Heart left ventricle (tissue), 16 donors: ENCODE data around the gene RNF26. TPM values are rescaled to one million over a fixed set of nuclear protein-coding genes. Genes with fewer than 3 reads are reported as not detected.
A peak's percentile ranks its signal among the peaks of the same experiment; 100 is the strongest.

ENCODE experiments used
- ATAC-seq, 4 donors: fragments of 200-7000 bp; cut with Tn5 transposase; one replicate each; pipeline ENCODE4 v1.9.1; 2020 to 2022; ENCODE audit warnings: moderate library complexity in 4 of 4, mild to moderate bottlenecking in 3 of 4, moderate number of reproducible peaks in 1 of 4
- DNase-seq, 5 donors: peaks; one replicate each; pipeline ENCODE4 v3.0.0-alpha.2; 2020
- H3K27ac ChIP-seq, 12 donors: fragments of 200-600 bp; sonication (generic) in 4 of 12; one replicate each; pipeline versions ENCODE4 v1.5.0 to v1.8.0; 2016 to 2022; ENCODE audit warnings: mild to moderate bottlenecking in 2 of 12
- H3K27me3 ChIP-seq, 9 donors: fragments of 200-600 bp; sonication (generic) in 2 of 9; one replicate each; pipeline versions ENCODE4 v1.5.1 to v1.8.0; 2016 to 2022; ENCODE audit warnings: mild to moderate bottlenecking in 3 of 9
- H3K36me3 ChIP-seq, 9 donors: fragments of 200-600 bp; sonication (generic) in 2 of 9; one replicate each; pipeline versions ENCODE4 v1.5.0 to v1.8.0; 2018 to 2022; ENCODE audit warnings: mild to moderate bottlenecking in 2 of 9
- H3K4me1 ChIP-seq, 12 donors: fragments of 200-600 bp; sonication (generic) in 4 of 12; one replicate each; pipeline versions ENCODE4 v1.5.0 to v1.8.0; 2016 to 2022; ENCODE audit warnings: mild to moderate bottlenecking in 3 of 12
- H3K4me3 ChIP-seq, 12 donors: fragments of 200-600 bp; sonication (generic) in 4 of 12; one replicate each; pipeline versions ENCODE4 v1.5.0 to v1.8.0; 2017 to 2022; ENCODE audit warnings: mild to moderate bottlenecking in 9 of 12, moderate library complexity in 4 of 12
- H3K9me3 ChIP-seq, 12 donors: fragments of 200-600 bp; sonication (generic) in 4 of 12; one replicate each; pipeline versions ENCODE4 v1.5.0 to v1.8.0; 2016 to 2022; ENCODE audit warnings: mild to moderate bottlenecking in 1 of 12
- CTCF ChIP-seq, 12 donors: fragments of 200-600 bp; sonication (generic) in 4 of 12; IDR thresholded peaks; one replicate each; pipeline versions ENCODE4 v1.5.0 to v1.8.0; 2018 to 2022; ENCODE audit warnings: antibody characterized with exemption in 12 of 12, mild to moderate bottlenecking in 5 of 12
- POLR2A ChIP-seq, 2 donors: fragments of 450-650 bp; IDR thresholded peaks; one replicate each; pipeline ENCODE4 v1.6.1; 2017; ENCODE audit warnings: antibody characterized with exemption in 2 of 2, mild to moderate bottlenecking in 2 of 2, moderate library complexity in 2 of 2
- WGBS, 4 donors: extraction: QIAGEN DNeasy Blood & Tissue Kit in 2 of 4; methylation state at CpG; one replicate each; pipeline versions ENCODE4 v1.1.5 to v1.1.7; 2013 to 2018; 5-methylcytosine and 5-hydroxymethylcytosine counted together
- intact Hi-C, 10 donors: fragments of 100-400 bp; cut with DNase I; formaldehyde crosslinking; loops; one replicate each; pipeline versions ENCODE4 v1.11.1 to v1.14.2; 2022
- long read RNA-seq, 3 donors: library from polyadenylated mRNA; unstranded; transcript quantifications; one replicate each; pipeline ENCODE4 v2.0.0, GENCODE V29; 2020 to 2021
- polyA plus RNA-seq, 2 donors: library from polyadenylated mRNA; stranded (reverse); fragments of 200-250 nt; gene quantifications; one replicate each; pipeline ENCODE4 v1.2.3, GENCODE V29; 2013
- total RNA-seq, 9 donors: library from RNA; depleted of rRNA in 2 of 9; stranded (reverse); fragments of >200 nt in 2 of 9; fragmentation: NEBNext Ultra II Directional in 3 of 9; extraction: Animal tissue kit (Norgen Biotek cat#: 25700) in 3 of 9; gene quantifications; one replicate each; pipeline versions ENCODE4 v1.1.0 to v1.2.4, GENCODE V29; 2016 to 2023
- donor health status: ischemic (EF 13 %, LVEDD 7.1; RV severe dilation, severe dysfunction).
- donor health status: healthy with polysubstance abuse.
- donor health status: DM: no; HTN: yes; CAD: no.
- donor health status: DM: no; HTN: no; CAD: no.
- donor health status: ischemic (EF 25% LVEDD 6.9; RV normal size, moderate dysfunction).
- donor health status: ischemic (EF 25% LVEDD 5.7; RV mildly dilated, moderate dysfunction).
- donor health status: healthy.
- donor health status: DM: yes; HTN: yes; CAD: no.
- donor health status: ischemic (EF 35%, LVEDD 5.7; RV mildly dilated, moderate dysfunction).
- donor health status: nonischemic (EF 11% LVEDD 7.7; RV severe dilation, severe dysfunction).
- donor health status: DM: yes; HTN: yes; CAD: no.
- donor health status: PGD.
- donor health status: ischemic (EF 29% LVEDD 5.4; RV normal size, mild dysfunction).
- donor health status: nonischemic (EF 23%, LVEDD 6.1; RV moderate dilation, normal function).

Gene RNF26
- 10 to 100 TPM in 8 of 9 donors, 1 to 10 TPM in 1; 8.1 to 22.4 (median 11.8) TPM for total RNA-seq
- polyA plus RNA-seq: 10 to 100 TPM in 1 of 2 donors, 1 to 10 TPM in 1; 6.2 to 17.6 TPM
- long read RNA-seq, donor 1, transcript RNF26-201 (1 exons, 2,787 nt): major isoform, 15 of 15 reads
- long read RNA-seq, donor 1, partial matches to known transcripts: 0 of 15 reads
- long read RNA-seq, donor 1, other reads (novel, unspliced or antisense): 0 of 15 reads
- long read RNA-seq, donor 2, transcript RNF26-201 (1 exons, 2,787 nt): major isoform, 76 of 76 reads
- long read RNA-seq, donor 2, partial matches to known transcripts: 0 of 76 reads
- long read RNA-seq, donor 2, other reads (novel, unspliced or antisense): 0 of 76 reads
- long read RNA-seq, donor 3, transcript RNF26-201 (1 exons, 2,787 nt): major isoform, 22 of 22 reads
- long read RNA-seq, donor 3, partial matches to known transcripts: 0 of 22 reads
- long read RNA-seq, donor 3, other reads (novel, unspliced or antisense): 0 of 22 reads

- peak; percentile 94 to 96 (median 96) for DNase-seq
- no peaks in the 10 kb centered on the region for H3K9me3 ChIP-seq
- H3K4me3 ChIP-seq: peak within 1 kb of the TSS; percentile 76 to 99 (median 86)
- H3K27me3 ChIP-seq: peaks cover 0 to 3% (median 0%) of the 10 kb centered on the region in 9 donors
- peaks cover 0 to 10% (median 5%) of the 10 kb centered on the region in 9 donors for H3K36me3 ChIP-seq
- H3K4me1 ChIP-seq: peaks cover 5 to 47% (median 32%) of the 10 kb centered on the region in 12 donors
- intact Hi-C loops: loop anchor here in 2 of 10 donors (10.0 kb wide), 2 partner anchors 190 to 230 kb away; partner anchors contain the start of genes ABCG4 (in 1 of the 2), C2CD2L (in 1 of the 2) and DPAGT1 (in 1 of the 2)
- 0% methylated on average over 32 to 54 of the region's 54 CpGs for WGBS, 4 donors
- ATAC-seq: peak; percentile 92 to 96 (median 93)
- H3K27ac ChIP-seq: peak within 1 kb of the TSS; percentile 50 to 91 (median 82)
- TF ChIP-seq CTCF (IDR thresholded peaks at IDR 0.05) (no peak), POLR2A (IDR thresholded peaks at IDR 0.05) (peak; percentile 11 to 48)
Measured at GRCh38 chr11:119334174-119334930, at the start of gene RNF26. Gene RNF26, plus strand, starts transcription at chr11:119334527. Its CDS starts 596 bp downstream, at chr11:119335123.

GRCh38 chr11:119285431-119285830 is 48.9 kb upstream of the RNF26 start:
- no peak overlapping the region for H3K4me3 ChIP-seq
- no peak for ATAC-seq
- intact Hi-C loops: loop anchor here in 5 of 10 donors (2.0 to 10.0 kb wide), 5 partner anchors 78 to 151 kb away; partner anchors contain the start of genes CBL (in 4 of the 5) and ABCG4 (in 1 of the 5)
- TF ChIP-seq POLR2A (IDR thresholded peaks at IDR 0.05): no peak
- TF ChIP-seq CTCF (IDR thresholded peaks at IDR 0.05): no peak
- H3K27me3 ChIP-seq: no peaks in the 10 kb centered on the region
- no peaks in the 10 kb centered on the region for H3K9me3 ChIP-seq
- H3K36me3 ChIP-seq: peaks cover 0 to 71% (median 47%) of the 10 kb centered on the region in 9 donors
- H3K27ac ChIP-seq: no peak overlapping the region
- DNase-seq: no peak
- 94 to 98% (median 96%) methylated on average over 9 of the region's 9 CpGs for WGBS, 4 donors
- H3K4me1 ChIP-seq: peaks cover 0 to 7% (median 0%) of the 10 kb centered on the region in 12 donors

- H3K4me1 ChIP-seq: peaks cover 0 to 7% (median 0%) of the 10 kb centered on the region in 12 donors
- TF ChIP-seq POLR2A (IDR thresholded peaks at IDR 0.05) (no peak), CTCF (IDR thresholded peaks at IDR 0.05) (no peak)
- peaks cover 0 to 11% (median 6%) of the 10 kb centered on the region in 12 donors for H3K9me3 ChIP-seq
- H3K27ac ChIP-seq: no peak overlapping the region
- DNase-seq (no peak), ATAC-seq (no peak)
- intact Hi-C loops: loop anchor here in 3 of 10 donors (5.0 to 10.0 kb wide), 4 partner anchors 81 to 153 kb away; partner anchors contain the start of genes CBL (in 2 of the 3) and ABCG4 (in 1 of the 3)
- H3K4me3 ChIP-seq: no peak overlapping the region
- 79 to 86% (median 84%) methylated on average over 3 of the region's 3 CpGs for WGBS, 4 donors
- no peaks in the 10 kb centered on the region for H3K27me3 ChIP-seq
- peaks cover 0 to 69% (median 51%) of the 10 kb centered on the region in 9 donors for H3K36me3 ChIP-seq
Measured at GRCh38 chr11:119288219-119288618, 46.1 kb upstream of the RNF26 start.
